Parathyroid adenoma (tissue), 2 donors: ENCODE measurements around the gene ELANE.

Experiments
- H2AFZ ChIP-seq: fragments of 300-600 bp; sonication (generic); one replicate; pipeline ENCODE4 v1.7.0; 2017; ENCODE audit warnings: antibody characterized with exemption, mild to moderate bottlenecking
- H3K27ac ChIP-seq: fragments of 300-600 bp; sonication (generic); one replicate; pipeline ENCODE4 v1.7.0; 2017
- H3K27me3 ChIP-seq: fragments of 300-600 bp; sonication (generic); one replicate; pipeline ENCODE4 v1.7.0; 2017; ENCODE audit warnings: low read length; ENCODE audit not compliant: control insufficient read depth, insufficient read depth
- H3K36me3 ChIP-seq: fragments of 300-600 bp; sonication (generic); one replicate; pipeline ENCODE4 v1.7.0; 2017; ENCODE audit warnings: low read length; ENCODE audit not compliant: control insufficient read depth, insufficient read depth
- H3K4me1 ChIP-seq: fragments of 300-600 bp; sonication (generic); one replicate; pipeline ENCODE4 v1.7.0; 2017; ENCODE audit warnings: control low read depth
- H3K4me2 ChIP-seq: fragments of 300-600 bp; sonication (generic); one replicate; pipeline ENCODE4 v1.7.0; 2017; ENCODE audit warnings: low read length
- H3K4me3 ChIP-seq: fragments of 300-600 bp; sonication (generic); one replicate; pipeline ENCODE4 v1.7.0; 2017; ENCODE audit warnings: low read depth, low read length
- H3K79me2 ChIP-seq: fragments of 300-600 bp; sonication (generic); one replicate; pipeline ENCODE4 v1.7.0; 2017; ENCODE audit warnings: control low read depth
- H3K9ac ChIP-seq: fragments of 300-600 bp; sonication (generic); one replicate; pipeline ENCODE4 v1.7.0; 2017; ENCODE audit warnings: mild to moderate bottlenecking
- H3K9me3 ChIP-seq: fragments of 300-600 bp; sonication (generic); one replicate; pipeline ENCODE4 v1.7.0; 2017; ENCODE audit warnings: low read length; ENCODE audit not compliant: control insufficient read depth
- TF ChIP-seq, protein P1 (sequence below): fragments of 300-600 bp; sonication (generic); IDR thresholded peaks from one replicate; pipeline ENCODE4 v1.7.0; 2017; ENCODE audit warnings: antibody characterized with exemption, mild to moderate bottlenecking
- donor health status: primary hyperparathyroidism.

Gene ELANE

DNA sequence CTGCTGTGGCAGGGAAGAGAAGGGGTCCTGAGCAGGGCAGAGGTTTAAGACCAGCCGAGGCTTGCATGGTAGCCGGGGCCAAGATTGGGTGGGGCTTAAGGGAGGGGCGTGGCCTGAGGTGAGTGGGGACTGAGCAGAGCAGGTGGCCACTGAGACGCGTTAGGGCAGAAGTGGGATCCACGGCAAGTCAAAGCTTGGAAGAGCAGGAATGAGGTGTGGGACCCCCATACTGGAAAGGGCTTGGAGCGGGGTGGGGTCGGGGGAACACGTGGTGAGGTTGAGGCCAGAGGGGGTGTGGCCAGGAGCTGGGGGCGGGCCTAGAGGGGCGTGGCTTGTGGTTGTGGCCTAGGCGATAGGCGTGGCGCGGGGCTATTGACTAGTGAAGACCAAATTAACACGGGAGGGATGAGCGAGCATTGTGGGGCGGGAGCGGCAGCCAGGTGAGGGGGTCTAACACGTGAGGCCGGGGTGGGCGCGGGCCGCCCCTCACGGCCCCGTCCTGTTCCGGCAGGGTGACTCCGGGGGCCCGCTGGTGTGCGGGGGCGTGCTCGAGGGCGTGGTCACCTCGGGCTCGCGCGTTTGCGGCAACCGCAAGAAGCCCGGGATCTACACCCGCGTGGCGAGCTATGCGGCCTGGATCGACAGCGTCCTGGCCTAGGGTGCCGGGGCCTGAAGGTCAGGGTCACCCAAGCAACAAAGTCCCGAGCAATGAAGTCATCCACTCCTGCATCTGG lies 10.6 kb downstream of the ELANE start:
- Histone ChIP-seq H3K27ac (no peak overlapping the region), H3K27me3 (no peaks in the 10 kb centered on the region), H2AFZ (no peak overlapping the region), H3K79me2 (no peaks in the 10 kb centered on the region), H3K9me3 (no peaks in the 10 kb centered on the region), H3K36me3 (no peaks in the 10 kb centered on the region), H3K9ac (no peak overlapping the region), H3K4me3 (no peak overlapping the region), H3K4me2 (no peak overlapping the region), H3K4me1 (no peaks in the 10 kb centered on the region)
- TF ChIP-seq, protein P1, sequence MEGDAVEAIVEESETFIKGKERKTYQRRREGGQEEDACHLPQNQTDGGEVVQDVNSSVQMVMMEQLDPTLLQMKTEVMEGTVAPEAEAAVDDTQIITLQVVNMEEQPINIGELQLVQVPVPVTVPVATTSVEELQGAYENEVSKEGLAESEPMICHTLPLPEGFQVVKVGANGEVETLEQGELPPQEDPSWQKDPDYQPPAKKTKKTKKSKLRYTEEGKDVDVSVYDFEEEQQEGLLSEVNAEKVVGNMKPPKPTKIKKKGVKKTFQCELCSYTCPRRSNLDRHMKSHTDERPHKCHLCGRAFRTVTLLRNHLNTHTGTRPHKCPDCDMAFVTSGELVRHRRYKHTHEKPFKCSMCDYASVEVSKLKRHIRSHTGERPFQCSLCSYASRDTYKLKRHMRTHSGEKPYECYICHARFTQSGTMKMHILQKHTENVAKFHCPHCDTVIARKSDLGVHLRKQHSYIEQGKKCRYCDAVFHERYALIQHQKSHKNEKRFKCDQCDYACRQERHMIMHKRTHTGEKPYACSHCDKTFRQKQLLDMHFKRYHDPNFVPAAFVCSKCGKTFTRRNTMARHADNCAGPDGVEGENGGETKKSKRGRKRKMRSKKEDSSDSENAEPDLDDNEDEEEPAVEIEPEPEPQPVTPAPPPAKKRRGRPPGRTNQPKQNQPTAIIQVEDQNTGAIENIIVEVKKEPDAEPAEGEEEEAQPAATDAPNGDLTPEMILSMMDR = no peak

- H3K27ac ChIP-seq = no peak overlapping the region
Observed at GRCh38 chr19:863315-863620, 11.2 kb downstream of the ELANE start.

DNA sequence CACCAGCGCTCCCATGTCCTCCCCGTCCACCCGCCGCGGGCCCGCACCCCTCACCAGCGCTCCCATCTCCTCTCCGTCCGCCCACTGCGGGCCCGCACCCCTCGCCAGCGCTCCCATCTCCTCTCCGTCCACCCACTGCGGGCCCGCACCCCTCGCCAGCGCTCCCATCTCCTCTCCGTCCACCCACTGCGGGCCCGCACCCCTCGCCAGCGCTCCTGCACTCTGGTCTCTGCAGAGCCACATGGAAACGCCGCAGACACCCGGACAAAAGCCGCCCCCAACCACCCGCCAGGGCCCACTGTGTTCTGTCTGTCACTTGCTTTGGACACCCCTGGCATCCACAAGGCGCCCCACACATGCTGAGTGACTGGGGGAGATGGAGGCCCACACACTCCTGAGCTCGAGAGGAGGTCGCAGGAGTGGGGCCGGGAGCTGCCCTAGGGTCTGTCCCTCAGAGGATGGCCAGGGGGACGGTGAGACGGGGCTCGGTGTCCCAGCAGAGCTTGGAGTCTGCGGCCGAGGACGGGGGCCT lies 14.7 kb downstream of the ELANE start:
- Histone ChIP-seq H3K4me2 (no peak overlapping the region), H3K36me3 (no peaks in the 10 kb centered on the region), H3K9me3 (no peaks in the 10 kb centered on the region), H3K79me2 (no peaks in the 10 kb centered on the region), H2AFZ (no peak overlapping the region), H3K27me3 (no peaks in the 10 kb centered on the region), H3K4me3 (no peak overlapping the region), H3K27ac (no peak overlapping the region), H3K9ac (no peak overlapping the region), H3K4me1 (no peaks in the 10 kb centered on the region)
- TF ChIP-seq, protein P1 = no peak

More at GRCh38 chr19:863315-863620, 11.2 kb downstream of the ELANE start:
- TF ChIP-seq, protein P1 = no peak
- Histone ChIP-seq H3K4me1 (no peaks in the 10 kb centered on the region), H3K4me3 (no peak overlapping the region), H2AFZ (no peak overlapping the region), H3K4me2 (no peak overlapping the region), H3K9ac (no peak overlapping the region), H3K9me3 (no peaks in the 10 kb centered on the region), H3K79me2 (no peaks in the 10 kb centered on the region), H3K36me3 (no peaks in the 10 kb centered on the region), H3K27me3 (no peaks in the 10 kb centered on the region)

DNA sequence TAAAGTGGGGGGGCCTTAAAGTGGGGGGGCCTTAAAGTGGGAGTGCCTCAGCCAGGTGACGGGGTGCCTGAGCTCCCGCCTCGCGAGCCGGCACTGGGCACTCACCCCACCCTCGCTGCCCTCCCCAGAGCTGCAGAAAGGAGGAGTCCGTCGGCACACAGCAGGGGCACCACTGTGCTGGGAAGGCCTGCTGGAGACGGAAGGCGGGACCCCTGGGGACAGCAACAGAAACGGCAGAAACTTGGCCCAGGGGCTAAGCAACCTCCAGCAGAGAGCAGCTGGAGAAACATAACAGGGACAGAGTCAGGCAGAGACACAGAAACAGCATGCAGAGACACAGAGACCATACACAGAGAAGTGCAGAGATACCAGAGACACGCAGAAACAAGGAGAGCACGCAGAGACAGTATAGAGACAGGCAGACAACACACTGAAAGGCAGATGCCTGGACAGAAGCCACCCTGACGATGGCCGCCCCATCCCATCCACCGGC lies 15.2 kb downstream of the ELANE start:
- H2AFZ ChIP-seq = no peak overlapping the region
- H3K36me3 ChIP-seq = no peaks in the 10 kb centered on the region
- TF ChIP-seq, protein P1 = no peak
- no peak overlapping the region for H3K27ac ChIP-seq
- H3K4me1 ChIP-seq = no peaks in the 10 kb centered on the region
- H3K9me3 ChIP-seq = no peaks in the 10 kb centered on the region
- no peak overlapping the region for H3K4me3 ChIP-seq
- H3K27me3 ChIP-seq = no peaks in the 10 kb centered on the region
- H3K4me2 ChIP-seq = no peak overlapping the region
- H3K9ac ChIP-seq = no peak overlapping the region
- H3K79me2 ChIP-seq = no peaks in the 10 kb centered on the region
